Activated effector memory CD4-positive, alpha-beta T cell treated with Interleukin-2 at 50 U/mL for 16 hours (primary cell): Measurements from ENCODE around the gene CHST12.
A peak's percentile ranks its signal among the peaks of the same experiment; 100 is the strongest.
"Not testable (repeated sequence)": the region's sequence is repeated elsewhere in the genome, so short reads cannot be mapped to it uniquely, and the experiment has no call there.

Source experiments
- DNase-seq: peaks from one replicate; pipeline ENCODE4 v3.0.0-alpha.2; 2020

CHST12 gene

GRCh38 chr7:2403014-2403717 is at the start of gene CHST12:
Gene CHST12 (plus strand): TSS chr7:2403611. CDS start chr7:2432640, 29,029 bp downstream.
- peak; percentile 92 for DNase-seq

GRCh38 chr7:2353936-2354185 is 49.5 kb upstream of the CHST12 start:
- DNase-seq = peak; percentile 86

GRCh38 chr7:2354186-2354938 is 49.0 kb upstream of the CHST12 start, which contains the start of gene EIF3B:
Gene EIF3B (plus strand): TSS chr7:2354827. CDS start chr7:2354922, 95 bp downstream.
- DNase-seq = peak; percentile 81

- peak; percentile 3 for DNase-seq
These were observed 48.3 kb upstream of the CHST12 start for GRCh38 chr7:2354939-2355704.

GRCh38 chr7:2355705-2356008 is 47.8 kb upstream of the CHST12 start:
- DNase-seq = no peak

- DNase-seq = no peak
These were observed 46.2 kb upstream of the CHST12 start for GRCh38 chr7:2357165-2357564.

GRCh38 chr7:2357571-2357970 is 45.8 kb upstream of the CHST12 start:
- no peak for DNase-seq

GRCh38 chr7:2358968-2359527 is 44.4 kb upstream of the CHST12 start:
- no peak for DNase-seq

GRCh38 chr7:2359610-2360009 is 43.8 kb upstream of the CHST12 start:
- no peak for DNase-seq

GRCh38 chr7:2360796-2361195 is 42.6 kb upstream of the CHST12 start:
- DNase-seq = no peak

- DNase-seq = no peak
These were observed 40.9 kb upstream of the CHST12 start for GRCh38 chr7:2362385-2363088.

- DNase-seq = no peak
These were observed 34.3 kb upstream of the CHST12 start for GRCh38 chr7:2369139-2369538.

- no peak for DNase-seq
These were observed 32.1 kb upstream of the CHST12 start for GRCh38 chr7:2371329-2371728.

- DNase-seq = no peak
These were observed 30.7 kb upstream of the CHST12 start for GRCh38 chr7:2372724-2373123.

- no peak for DNase-seq
These were observed 30.3 kb upstream of the CHST12 start for GRCh38 chr7:2373124-2373556.

- no peak for DNase-seq
These were observed 29.8 kb upstream of the CHST12 start for GRCh38 chr7:2373646-2374045.

GRCh38 chr7:2374401-2374800 is 29.0 kb upstream of the CHST12 start:
- no peak for DNase-seq

- DNase-seq = no peak
These were observed 28.3 kb upstream of the CHST12 start for GRCh38 chr7:2374830-2375728.

- no peak for DNase-seq
These were observed 26.9 kb upstream of the CHST12 start for GRCh38 chr7:2376351-2377154.

GRCh38 chr7:2377492-2377891 is 25.9 kb upstream of the CHST12 start:
- DNase-seq = not testable (repeated sequence)

- DNase-seq = not testable (repeated sequence)
These were observed 25.3 kb upstream of the CHST12 start for GRCh38 chr7:2378125-2378524.
